Occipital lobe (tissue), 2 donors: Measurements from ENCODE around the gene YWHAE. TPM values are rescaled to one million over a fixed set of nuclear protein-coding genes. Genes with fewer than 3 reads are reported as not detected.
A peak's percentile ranks its signal among the peaks of the same experiment; 100 is the strongest.
"Not testable (repeated sequence)": the region's sequence is repeated elsewhere in the genome, so short reads cannot be mapped to it uniquely, and the experiment has no call there.

Source experiments
- DNase-seq: peaks from one replicate; lab custom pipeline; 2025; lab: John Stamatoyannopoulos, UW
- total RNA-seq: library from RNA; depleted of rRNA; stranded (reverse); fragments of >200 nt; gene quantifications from one replicate; pipeline ENCODE4 v1.2.3, GENCODE V29; 2014

YWHAE gene
- total RNA-seq, 1 donor from 2014 or later = 515 TPM

- DNase-seq = no peak
Observed at GRCh38 chr17:1374431-1375177, 25.4 kb downstream of the YWHAE start.

GRCh38 chr17:1373707-1374237 lies 26.2 kb downstream of the YWHAE start:
- DNase-seq = no peak

GRCh38 chr17:1372618-1373017 lies 27.4 kb downstream of the YWHAE start:
- DNase-seq = no peak

GRCh38 chr17:1371893-1372590 lies 28.0 kb downstream of the YWHAE start:
- no peak for DNase-seq

GRCh38 chr17:1368588-1368987 lies 31.4 kb downstream of the YWHAE start:
- DNase-seq = no peak

- DNase-seq = no peak
Observed at GRCh38 chr17:1367351-1367745, 32.7 kb downstream of the YWHAE start.

GRCh38 chr17:1366234-1366633 lies 33.8 kb downstream of the YWHAE start:
- DNase-seq = no peak

- DNase-seq = peak; percentile 43
Observed at GRCh38 chr17:1365445-1366039, 34.5 kb downstream of the YWHAE start.

GRCh38 chr17:1362964-1363363 lies 37.1 kb downstream of the YWHAE start:
- no peak for DNase-seq

GRCh38 chr17:1362065-1362848 lies 37.8 kb downstream of the YWHAE start:
- no peak for DNase-seq

GRCh38 chr17:1360975-1361374 lies 39.0 kb downstream of the YWHAE start:
- DNase-seq = no peak

- DNase-seq = not testable (repeated sequence)
Observed at GRCh38 chr17:1360315-1360714, 39.7 kb downstream of the YWHAE start.

- no peak for DNase-seq
Observed at GRCh38 chr17:1354030-1354429, 46.0 kb downstream of the YWHAE start.

GRCh38 chr17:1352530-1352929 lies 47.5 kb downstream of the YWHAE start:
- DNase-seq = not testable (repeated sequence)

GRCh38 chr17:1351971-1352370 lies 48.1 kb downstream of the YWHAE start:
- DNase-seq = no peak

- no peak for DNase-seq
Observed at GRCh38 chr17:1351275-1351674, 48.7 kb downstream of the YWHAE start.

GRCh38 chr17:1347589-1348323 lies 52.3 kb downstream of the YWHAE start:
- DNase-seq = no peak

- DNase-seq = no peak
Observed at GRCh38 chr17:1344521-1344920, 55.5 kb downstream of the YWHAE start.

- DNase-seq = no peak
Observed at GRCh38 chr17:1343554-1343953, 56.5 kb downstream of the YWHAE start.

- DNase-seq = no peak
Observed at GRCh38 chr17:1340371-1340770, 59.7 kb downstream of the YWHAE start.

GRCh38 chr17:1331708-1332107 lies 68.3 kb downstream of the YWHAE start:
- no peak for DNase-seq
